ENCODE measurements around the gene UST.
"Not testable (repeated sequence)": the region's sequence is repeated elsewhere in the genome, so short reads cannot be mapped to it uniquely, and the experiment has no call there.

The UST gene

GRCh38 chr6:148998704-148999103, 251.9 kb downstream of the UST start:
- no peak for TF ChIP-seq CTCF (IDR thresholded peaks at IDR 0.05)
- DNase-seq: no peak
- Mint-ChIP-seq H3K27ac (no peak overlapping the region), H3K4me1 (peaks cover 14% of the 10 kb centered on the region), H3K4me3 (no peak overlapping the region), H3K36me3 (ENCODE audit: low read depth) (peaks cover 65% of the 10 kb centered on the region), H3K27me3 (ENCODE audit: low read depth, poor library complexity) (no peaks in the 10 kb centered on the region), H3K9me3 (peaks cover 28% of the 10 kb centered on the region)

- peaks cover 65% of the 10 kb centered on the region for H3K36me3 Mint-ChIP-seq (ENCODE audit: low read depth)
- peaks cover 25% of the 10 kb centered on the region for H3K9me3 Mint-ChIP-seq
- no peaks in the 10 kb centered on the region for H3K27me3 Mint-ChIP-seq (ENCODE audit: low read depth, poor library complexity)
- DNase-seq: no peak
- no peak overlapping the region for H3K27ac Mint-ChIP-seq
- no peak overlapping the region for H3K4me3 Mint-ChIP-seq
- peaks cover 14% of the 10 kb centered on the region for H3K4me1 Mint-ChIP-seq
- TF ChIP-seq CTCF (IDR thresholded peaks at IDR 0.05): no peak
These were observed 252.7 kb downstream of the UST start for GRCh38 chr6:148999501-148999900.

GRCh38 chr6:148999929-149000468, 253.2 kb downstream of the UST start:
- no peak for DNase-seq
- no peak overlapping the region for H3K27ac Mint-ChIP-seq
- H3K4me1 Mint-ChIP-seq: peaks cover 14% of the 10 kb centered on the region
- no peak overlapping the region for H3K4me3 Mint-ChIP-seq
- H3K9me3 Mint-ChIP-seq: peaks cover 25% of the 10 kb centered on the region
- H3K36me3 Mint-ChIP-seq (ENCODE audit: low read depth): peaks cover 65% of the 10 kb centered on the region
- TF ChIP-seq CTCF (IDR thresholded peaks at IDR 0.05): no peak
- H3K27me3 Mint-ChIP-seq (ENCODE audit: low read depth, poor library complexity): no peaks in the 10 kb centered on the region

GRCh38 chr6:149001422-149001821, 254.6 kb downstream of the UST start:
- Mint-ChIP-seq H3K27ac (no peak overlapping the region), H3K4me1 (peaks cover 13% of the 10 kb centered on the region), H3K4me3 (no peak overlapping the region), H3K27me3 (ENCODE audit: low read depth, poor library complexity) (no peaks in the 10 kb centered on the region), H3K9me3 (peaks cover 32% of the 10 kb centered on the region), H3K36me3 (ENCODE audit: low read depth) (peaks cover 70% of the 10 kb centered on the region)
- DNase-seq: no peak
- TF ChIP-seq CTCF (IDR thresholded peaks at IDR 0.05): no peak

GRCh38 chr6:149003560-149003959, 256.7 kb downstream of the UST start:
- H3K27me3 Mint-ChIP-seq (ENCODE audit: low read depth, poor library complexity): no peaks in the 10 kb centered on the region
- TF ChIP-seq CTCF (IDR thresholded peaks at IDR 0.05): no peak
- no peak for DNase-seq
- H3K4me3 Mint-ChIP-seq: no peak overlapping the region
- H3K4me1 Mint-ChIP-seq: peaks cover 2% of the 10 kb centered on the region
- H3K9me3 Mint-ChIP-seq: peaks cover 43% of the 10 kb centered on the region
- peaks cover 79% of the 10 kb centered on the region for H3K36me3 Mint-ChIP-seq (ENCODE audit: low read depth)
- H3K27ac Mint-ChIP-seq: no peak overlapping the region

- Mint-ChIP-seq H3K36me3 (ENCODE audit: low read depth) (peaks cover 80% of the 10 kb centered on the region), H3K4me3 (no peak overlapping the region), H3K27ac (peak overlapping the region; percentile 21), H3K4me1 (no peaks in the 10 kb centered on the region), H3K27me3 (ENCODE audit: low read depth, poor library complexity) (no peaks in the 10 kb centered on the region), H3K9me3 (peaks cover 51% of the 10 kb centered on the region)
- TF ChIP-seq CTCF (IDR thresholded peaks at IDR 0.05): no peak
- no peak for DNase-seq
These were observed 257.8 kb downstream of the UST start for GRCh38 chr6:149004664-149005063.

GRCh38 chr6:149006236-149006635, 259.4 kb downstream of the UST start:
- not testable (repeated sequence) for H3K27me3 Mint-ChIP-seq (ENCODE audit: low read depth, poor library complexity); H3K4me3 Mint-ChIP-seq; H3K27ac Mint-ChIP-seq; DNase-seq; H3K4me1 Mint-ChIP-seq
- peaks cover 35% of the 10 kb centered on the region for H3K9me3 Mint-ChIP-seq
- peaks cover 69% of the 10 kb centered on the region for H3K36me3 Mint-ChIP-seq (ENCODE audit: low read depth)

Data from nephron progenitor cell (in vitro differentiated cells).